NCI-H1105 (cell line): ENCODE data around the gene RNF125.
"Not testable (repeated sequence)": the region's sequence is repeated elsewhere in the genome, so short reads cannot be mapped to it uniquely, and the experiment has no call there.

Experiments used
- DNase-seq: peaks from one replicate; lab custom pipeline; 2025; lab: John Stamatoyannopoulos, UW

The RNF125 gene

GRCh38 chr18:32025744-32026143 is 7.1 kb downstream of the RNF125 start:
- DNase-seq: no peak

- DNase-seq: no peak
Measured at GRCh38 chr18:32026491-32027086, 8.0 kb downstream of the RNF125 start.

GRCh38 chr18:32029558-32029957 is 10.9 kb downstream of the RNF125 start:
- no peak for DNase-seq

- DNase-seq: no peak
Measured at GRCh38 chr18:32032609-32033008, 14.0 kb downstream of the RNF125 start.

- no peak for DNase-seq
Measured at GRCh38 chr18:32036506-32037180, 18.0 kb downstream of the RNF125 start.

GRCh38 chr18:32037616-32038015 is 19.0 kb downstream of the RNF125 start:
- DNase-seq: no peak

GRCh38 chr18:32040936-32041335 is 22.3 kb downstream of the RNF125 start:
- no peak for DNase-seq

GRCh38 chr18:32042337-32042736 is 23.7 kb downstream of the RNF125 start:
- no peak for DNase-seq

GRCh38 chr18:32048507-32049091 is 30.0 kb downstream of the RNF125 start:
- no peak for DNase-seq

GRCh38 chr18:32049393-32050171 is 31.0 kb downstream of the RNF125 start:
- no peak for DNase-seq

- no peak for DNase-seq
Measured at GRCh38 chr18:32056613-32057358, 38.2 kb downstream of the RNF125 start.

- no peak for DNase-seq
Measured at GRCh38 chr18:32057624-32058165, 39.1 kb downstream of the RNF125 start.

GRCh38 chr18:32060026-32060425 is 41.4 kb downstream of the RNF125 start:
- DNase-seq: no peak

- no peak for DNase-seq
Measured at GRCh38 chr18:32067375-32068167, 48.9 kb downstream of the RNF125 start.

- DNase-seq: no peak
Measured at GRCh38 chr18:32072321-32072720, 53.7 kb downstream of the RNF125 start.

GRCh38 chr18:32074206-32074605 is 55.6 kb downstream of the RNF125 start:
- no peak for DNase-seq

- DNase-seq: no peak
Measured at GRCh38 chr18:32078845-32079244, 60.2 kb downstream of the RNF125 start.

GRCh38 chr18:32081881-32082280 is 63.3 kb downstream of the RNF125 start:
- DNase-seq: no peak

GRCh38 chr18:32083781-32084180 is 65.2 kb downstream of the RNF125 start:
- DNase-seq: no peak

GRCh38 chr18:32086881-32087280 is 68.3 kb downstream of the RNF125 start:
- DNase-seq: no peak

GRCh38 chr18:32090831-32091230 is 72.2 kb downstream of the RNF125 start:
- DNase-seq: not testable (repeated sequence)
